ENCODE measurements around the gene ZBTB11. TPM values are rescaled to one million over a fixed set of nuclear protein-coding genes. Genes with fewer than 3 reads are reported as not detected.
"Not testable (repeated sequence)": the region's sequence is repeated elsewhere in the genome, so short reads cannot be mapped to it uniquely, and the experiment has no call there.

ZBTB11 gene
- total RNA-seq, 1 experiment from 2014 or later: 36.5 TPM

- TF ChIP-seq CTCF (IDR thresholded peaks at IDR 0.05; ENCODE audit: unreplicated experiment): no peak
- H3K27ac Mint-ChIP-seq (ENCODE audit: unreplicated experiment): no peak overlapping the region
- BruUV-seq (replicated peaks): no TSS peak
- no peaks in the 10 kb centered on the region for H3K9me3 Mint-ChIP-seq (ENCODE audit: low read depth, unreplicated experiment)
- no peaks in the 10 kb centered on the region for H3K27me3 Mint-ChIP-seq (ENCODE audit: unreplicated experiment)
- H3K4me1 Mint-ChIP-seq (ENCODE audit: low read depth, unreplicated experiment): no peaks in the 10 kb centered on the region
- no peak for DNase-seq
- CTCF ChIA-PET: no interaction called here
- intact Hi-C loops (cut with micrococcal nuclease; ENCODE audit: unreplicated experiment): no loop called here
- H3K4me3 Mint-ChIP-seq (ENCODE audit: low read depth, unreplicated experiment): no peak overlapping the region
- peaks cover 9% of the 10 kb centered on the region for H3K36me3 Mint-ChIP-seq (ENCODE audit: insufficient read depth, unreplicated experiment)
These were observed 42.8 kb upstream of the ZBTB11 start for GRCh38 chr3:101719604-101720185.

- no peak for TF ChIP-seq CTCF (IDR thresholded peaks at IDR 0.05; ENCODE audit: unreplicated experiment)
- Mint-ChIP-seq H3K9me3 (ENCODE audit: low read depth, unreplicated experiment) (no peaks in the 10 kb centered on the region), H3K27ac (ENCODE audit: unreplicated experiment) (no peak overlapping the region), H3K36me3 (ENCODE audit: insufficient read depth, unreplicated experiment) (no peaks in the 10 kb centered on the region), H3K27me3 (ENCODE audit: unreplicated experiment) (no peaks in the 10 kb centered on the region), H3K4me3 (ENCODE audit: low read depth, unreplicated experiment) (no peak overlapping the region), H3K4me1 (ENCODE audit: low read depth, unreplicated experiment) (no peaks in the 10 kb centered on the region)
- BruUV-seq (replicated peaks): no TSS peak
- no peak for DNase-seq
- CTCF ChIA-PET: no interaction called here
- intact Hi-C loops (cut with micrococcal nuclease; ENCODE audit: unreplicated experiment): no loop called here
These were observed 41.5 kb upstream of the ZBTB11 start for GRCh38 chr3:101718455-101718854.

- CTCF ChIA-PET: no interaction called here
- intact Hi-C loops (cut with micrococcal nuclease; ENCODE audit: unreplicated experiment): no loop called here
- no peak for TF ChIP-seq CTCF (IDR thresholded peaks at IDR 0.05; ENCODE audit: unreplicated experiment)
- Mint-ChIP-seq H3K36me3 (ENCODE audit: insufficient read depth, unreplicated experiment) (no peaks in the 10 kb centered on the region), H3K4me1 (ENCODE audit: low read depth, unreplicated experiment) (no peaks in the 10 kb centered on the region), H3K9me3 (ENCODE audit: low read depth, unreplicated experiment) (no peaks in the 10 kb centered on the region), H3K4me3 (ENCODE audit: low read depth, unreplicated experiment) (no peak overlapping the region), H3K27ac (ENCODE audit: unreplicated experiment) (no peak overlapping the region), H3K27me3 (ENCODE audit: unreplicated experiment) (no peaks in the 10 kb centered on the region)
- no TSS peak for BruUV-seq (replicated peaks)
- DNase-seq: no peak
These were observed 32.2 kb upstream of the ZBTB11 start for GRCh38 chr3:101709126-101709525.

GRCh38 chr3:101704639-101705038, 27.7 kb upstream of the ZBTB11 start:
- H3K4me3 Mint-ChIP-seq (ENCODE audit: low read depth, unreplicated experiment); H3K9me3 Mint-ChIP-seq (ENCODE audit: low read depth, unreplicated experiment); H3K27me3 Mint-ChIP-seq (ENCODE audit: unreplicated experiment); H3K27ac Mint-ChIP-seq (ENCODE audit: unreplicated experiment); BruUV-seq (replicated peaks); DNase-seq; H3K36me3 Mint-ChIP-seq (ENCODE audit: insufficient read depth, unreplicated experiment); intact Hi-C loops (cut with micrococcal nuclease; ENCODE audit: unreplicated experiment); H3K4me1 Mint-ChIP-seq (ENCODE audit: low read depth, unreplicated experiment): not testable (repeated sequence)
- CTCF ChIA-PET: interaction anchor here (0.6 kb wide), 1 partner anchor 825 kb away, joined by 3 read pairs; no protein-coding TSS in a partner anchor

- CTCF ChIA-PET: no interaction called here
- no TSS peak for BruUV-seq (replicated peaks)
- DNase-seq: peak; percentile 41
- peaks cover 7% of the 10 kb centered on the region for H3K4me1 Mint-ChIP-seq (ENCODE audit: low read depth, unreplicated experiment)
- H3K36me3 Mint-ChIP-seq (ENCODE audit: insufficient read depth, unreplicated experiment): no peaks in the 10 kb centered on the region
- peak overlapping the region; percentile 72 for H3K27ac Mint-ChIP-seq (ENCODE audit: unreplicated experiment)
- H3K27me3 Mint-ChIP-seq (ENCODE audit: unreplicated experiment): no peaks in the 10 kb centered on the region
- no peaks in the 10 kb centered on the region for H3K9me3 Mint-ChIP-seq (ENCODE audit: low read depth, unreplicated experiment)
- H3K4me3 Mint-ChIP-seq (ENCODE audit: low read depth, unreplicated experiment): peak overlapping the region; percentile 41
- TF ChIP-seq CTCF (IDR thresholded peaks at IDR 0.05; ENCODE audit: unreplicated experiment): no peak
- intact Hi-C loops (cut with micrococcal nuclease; ENCODE audit: unreplicated experiment): no loop called here
These were observed 26.2 kb upstream of the ZBTB11 start for GRCh38 chr3:101703169-101703568.
